Hepatocyte (in vitro differentiated cells): ENCODE results near the gene GNAL. TPM values are rescaled to one million over a fixed set of nuclear protein-coding genes. Genes with fewer than 3 reads are reported as not detected.

Experiments used
- DNase-seq: peaks from one replicate; pipeline ENCODE4 v3.0.0-alpha.2; 2016; ENCODE audit warnings: low spot score
- H2AFZ ChIP-seq: fragments of 200-600 bp; sonication (generic); 2 replicates; pipeline ENCODE4 v1.6.0; 2016; ENCODE audit warnings: antibody characterized with exemption, mild to moderate bottlenecking
- H3K27ac ChIP-seq: fragments of 200-600 bp; sonication (generic); 2 replicates; pipeline ENCODE4 v1.5.1; 2016; ENCODE audit warnings: mild to moderate bottlenecking
- H3K27me3 ChIP-seq: fragments of 200-600 bp; sonication (generic); 2 replicates; pipeline ENCODE4 v1.6.1; 2016
- H3K36me3 ChIP-seq: fragments of 200-600 bp; sonication (generic); replicated peaks from 2 replicates; pipeline ENCODE4 v1.5.1; 2016; ENCODE audit warnings: low read depth; ENCODE audit not compliant: insufficient read depth
- H3K4me1 ChIP-seq: fragments of 200-600 bp; sonication (generic); 2 replicates; pipeline ENCODE4 v1.5.1; 2016; ENCODE audit warnings: mild to moderate bottlenecking, moderate library complexity; ENCODE audit not compliant: insufficient read depth
- H3K4me2 ChIP-seq: fragments of 200-600 bp; sonication (generic); 2 replicates; pipeline ENCODE4 v1.6.0; 2016
- H3K4me3 ChIP-seq: fragments of 200-600 bp; sonication (generic); 2 replicates; pipeline ENCODE4 v1.5.1; 2016; ENCODE audit warnings: mild to moderate bottlenecking
- H3K79me2 ChIP-seq: fragments of 200-600 bp; sonication (generic); 2 replicates; pipeline ENCODE4 v1.6.0; 2017; ENCODE audit warnings: mild to moderate bottlenecking
- H3K9me2 ChIP-seq: fragments of 200-600 bp; sonication (generic); replicated peaks from 2 replicates; pipeline ENCODE4 v1.6.0; 2017; ENCODE audit warnings: mild to moderate bottlenecking; ENCODE audit not compliant: insufficient read depth
- H3K9me3 ChIP-seq: fragments of 200-600 bp; sonication (generic); 2 replicates; pipeline ENCODE4 v1.5.1; 2016; ENCODE audit warnings: low read depth, mild to moderate bottlenecking
- H4K20me1 ChIP-seq: fragments of 200-600 bp; sonication (generic); 2 replicates; pipeline ENCODE4 v1.6.0; 2016; ENCODE audit warnings: mild to moderate bottlenecking; ENCODE audit not compliant: insufficient read depth, poor library complexity, severe bottlenecking
- CTCF ChIP-seq: fragments of 200-600 bp; sonication (generic); IDR thresholded peaks from 2 replicates; pipeline ENCODE4 v1.5.1; 2016; ENCODE audit warnings: antibody characterized with exemption, mild to moderate bottlenecking; ENCODE audit not compliant: poor library complexity
- EZH2 ChIP-seq: fragments of 200-600 bp; sonication (generic); IDR thresholded peaks from 2 replicates; pipeline ENCODE4 v1.6.1; 2016; ENCODE audit warnings: antibody characterized with exemption, mild to moderate bottlenecking, borderline replicate concordance
- EZH2phosphoT487 ChIP-seq: fragments of 200-600 bp; sonication (generic); IDR thresholded peaks from one replicate; pipeline ENCODE4 v1.6.1; 2018; ENCODE audit warnings: antibody characterized with exemption, mild to moderate bottlenecking, low read depth, moderate library complexity; ENCODE audit not compliant: unreplicated experiment, severe bottlenecking
- WGBS: methylation state at CpG from one replicate; pipeline ENCODE4 v1.1.6; 2016; ENCODE audit warnings: low lambda C conversion rate; ENCODE audit errors: missing lambda C conversion rate; 5-methylcytosine and 5-hydroxymethylcytosine counted together
- polyA plus RNA-seq: library from polyadenylated mRNA; unstranded; fragments of >200 nt; fragmentation: Nextera tagmentation; extraction: Ambion mirVana; gene quantifications from 2 replicates; pipeline ENCODE4 v1.2.1, GENCODE V29; 2016
- total RNA-seq: library from RNA; depleted of rRNA; stranded (reverse); fragments of >200 nt; gene quantifications from 2 replicates; pipeline ENCODE4 v1.2.3, GENCODE V29; 2014

Gene GNAL
- total and polyA plus RNA-seq, 2 experiments from 2014 or later = 4.4 to 5.2 TPM

- H3K79me2 ChIP-seq = no peaks in the 10 kb centered on the region
- no peak for DNase-seq
- no peaks in the 10 kb centered on the region for H3K9me3 ChIP-seq
- H3K4me2 ChIP-seq = peak overlapping the region; percentile 0
- H3K36me3 ChIP-seq = no peaks in the 10 kb centered on the region
- no peaks in the 10 kb centered on the region for H4K20me1 ChIP-seq
- no peaks in the 10 kb centered on the region for H3K9me2 ChIP-seq
- peak overlapping the region; percentile 13 for H3K27ac ChIP-seq
- H2AFZ ChIP-seq = no peak overlapping the region
- H3K4me1 ChIP-seq = peaks cover 11% of the 10 kb centered on the region
- no peak for TF ChIP-seq CTCF
- TF ChIP-seq EZH2phosphoT487 = no peak
- no peak for TF ChIP-seq EZH2
- H3K4me3 ChIP-seq = no peak overlapping the region
- 42% methylated on average over 1 of the region's 1 CpG for WGBS
- no peaks in the 10 kb centered on the region for H3K27me3 ChIP-seq
Observed at GRCh38 chr18:11798271-11798670, 109.2 kb downstream of the GNAL start.

GRCh38 chr18:11799066-11799465 lies 110.0 kb downstream of the GNAL start:
- H3K4me1 ChIP-seq = peaks cover 11% of the 10 kb centered on the region
- H3K9me2 ChIP-seq = no peaks in the 10 kb centered on the region
- WGBS = 88% methylated on average over 2 of the region's 2 CpGs
- no peak overlapping the region for H3K27ac ChIP-seq
- no peak overlapping the region for H2AFZ ChIP-seq
- no peaks in the 10 kb centered on the region for H3K27me3 ChIP-seq
- no peaks in the 10 kb centered on the region for H3K36me3 ChIP-seq
- no peaks in the 10 kb centered on the region for H4K20me1 ChIP-seq
- no peak for TF ChIP-seq EZH2
- no peak for TF ChIP-seq CTCF
- TF ChIP-seq EZH2phosphoT487 = no peak
- H3K9me3 ChIP-seq = no peaks in the 10 kb centered on the region
- H3K4me3 ChIP-seq = no peak overlapping the region
- no peak overlapping the region for H3K4me2 ChIP-seq
- no peaks in the 10 kb centered on the region for H3K79me2 ChIP-seq
- no peak for DNase-seq

GRCh38 chr18:11800566-11801334 lies 111.7 kb downstream of the GNAL start:
- H3K9me3 ChIP-seq = no peaks in the 10 kb centered on the region
- H3K4me2 ChIP-seq = no peak overlapping the region
- TF ChIP-seq EZH2phosphoT487 = no peak
- H3K27me3 ChIP-seq = no peaks in the 10 kb centered on the region
- DNase-seq = no peak
- H3K4me1 ChIP-seq = peaks cover 11% of the 10 kb centered on the region
- no peak overlapping the region for H3K4me3 ChIP-seq
- WGBS = 88% methylated on average over 5 of the region's 5 CpGs
- no peaks in the 10 kb centered on the region for H4K20me1 ChIP-seq
- no peak overlapping the region for H2AFZ ChIP-seq
- H3K79me2 ChIP-seq = no peaks in the 10 kb centered on the region
- no peaks in the 10 kb centered on the region for H3K36me3 ChIP-seq
- H3K27ac ChIP-seq = no peak overlapping the region
- H3K9me2 ChIP-seq = no peaks in the 10 kb centered on the region

GRCh38 chr18:11801573-11801972 lies 112.5 kb downstream of the GNAL start:
- Histone ChIP-seq H3K79me2 (no peaks in the 10 kb centered on the region), H3K9me3 (no peaks in the 10 kb centered on the region), H3K4me2 (no peak overlapping the region), H2AFZ (no peak overlapping the region), H3K36me3 (no peaks in the 10 kb centered on the region), H3K27me3 (no peaks in the 10 kb centered on the region), H3K4me3 (no peak overlapping the region), H3K4me1 (peaks cover 11% of the 10 kb centered on the region), H4K20me1 (no peaks in the 10 kb centered on the region), H3K9me2 (no peaks in the 10 kb centered on the region), H3K27ac (no peak overlapping the region)
- no peak for DNase-seq
- 95% methylated on average over 4 of the region's 4 CpGs for WGBS
- no peak for TF ChIP-seq EZH2
- no peak for TF ChIP-seq CTCF
- TF ChIP-seq EZH2phosphoT487 = no peak
